Uterus (tissue), 2 donors: ENCODE results near the gene PRR23E.

ENCODE experiments used
- POLR2A ChIP-seq, 2 donors: fragments of 450-650 bp; IDR thresholded peaks; one replicate each; pipeline ENCODE4 v1.6.1; 2016; ENCODE audit warnings: antibody characterized with exemption in 2 of 2, mild to moderate bottlenecking in 1 of 2, moderate library complexity in 1 of 2
- TF ChIP-seq, protein P1 (sequence below), 4 experiments: fragments of 200-600 bp in 2 of 4; fragments of 450-650 bp in 2 of 4; sonication (generic) in 2 of 4; IDR thresholded peaks; one replicate each; pipeline ENCODE4 v1.5.1; 2016 to 2019; ENCODE audit warnings: antibody characterized with exemption in 4 of 4, mild to moderate bottlenecking in 2 of 4, moderate library complexity in 1 of 4

DNA sequence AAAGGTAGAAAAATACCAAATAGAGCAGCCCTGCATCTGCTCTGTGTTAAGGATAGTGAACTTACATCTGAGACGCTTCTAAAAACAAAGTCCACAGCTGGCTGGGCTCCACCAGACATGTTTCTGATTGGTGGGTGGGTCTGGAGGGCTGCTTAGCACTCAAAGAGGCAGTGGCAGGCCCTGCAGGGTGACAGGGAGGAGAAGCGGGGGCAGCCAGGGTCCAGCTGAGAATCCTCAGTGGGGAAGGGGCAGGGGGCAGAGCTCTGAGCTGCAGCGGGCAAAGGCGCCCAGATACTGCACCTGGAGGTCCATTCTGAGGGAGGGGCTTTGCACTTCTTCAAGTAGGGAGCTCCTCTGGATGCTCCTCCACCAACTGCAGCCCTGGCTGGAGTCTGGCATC lies 28.1 kb downstream of the PRR23E start:
- TF ChIP-seq, protein P1, sequence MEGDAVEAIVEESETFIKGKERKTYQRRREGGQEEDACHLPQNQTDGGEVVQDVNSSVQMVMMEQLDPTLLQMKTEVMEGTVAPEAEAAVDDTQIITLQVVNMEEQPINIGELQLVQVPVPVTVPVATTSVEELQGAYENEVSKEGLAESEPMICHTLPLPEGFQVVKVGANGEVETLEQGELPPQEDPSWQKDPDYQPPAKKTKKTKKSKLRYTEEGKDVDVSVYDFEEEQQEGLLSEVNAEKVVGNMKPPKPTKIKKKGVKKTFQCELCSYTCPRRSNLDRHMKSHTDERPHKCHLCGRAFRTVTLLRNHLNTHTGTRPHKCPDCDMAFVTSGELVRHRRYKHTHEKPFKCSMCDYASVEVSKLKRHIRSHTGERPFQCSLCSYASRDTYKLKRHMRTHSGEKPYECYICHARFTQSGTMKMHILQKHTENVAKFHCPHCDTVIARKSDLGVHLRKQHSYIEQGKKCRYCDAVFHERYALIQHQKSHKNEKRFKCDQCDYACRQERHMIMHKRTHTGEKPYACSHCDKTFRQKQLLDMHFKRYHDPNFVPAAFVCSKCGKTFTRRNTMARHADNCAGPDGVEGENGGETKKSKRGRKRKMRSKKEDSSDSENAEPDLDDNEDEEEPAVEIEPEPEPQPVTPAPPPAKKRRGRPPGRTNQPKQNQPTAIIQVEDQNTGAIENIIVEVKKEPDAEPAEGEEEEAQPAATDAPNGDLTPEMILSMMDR (IDR thresholded peaks at IDR 0.05): no peak
- TF ChIP-seq POLR2A (IDR thresholded peaks at IDR 0.05): no peak
